Lower lobe of right lung (tissue), 2 donors: ENCODE results near the gene GREM2. TPM values are rescaled to one million over a fixed set of nuclear protein-coding genes. Genes with fewer than 3 reads are reported as not detected.

Source experiments
- ATAC-seq, 2 donors: fragments of 200-7000 bp; cut with Tn5 transposase; one replicate each; pipeline ENCODE4 v1.9.1; 2020 to 2022; ENCODE audit warnings: mild to moderate bottlenecking in 2 of 2, moderate library complexity in 2 of 2
- DNase-seq: peaks from one replicate; pipeline ENCODE4 v3.0.0-alpha.2; 2020
- H3K27ac ChIP-seq: fragments of 200-600 bp; one replicate; pipeline ENCODE4 v1.8.0; 2022
- H3K27me3 ChIP-seq: fragments of 200-600 bp; one replicate; pipeline ENCODE4 v1.8.0; 2022; ENCODE audit warnings: low read depth
- H3K36me3 ChIP-seq: fragments of 200-600 bp; one replicate; pipeline ENCODE4 v1.8.0; 2022; ENCODE audit warnings: mild to moderate bottlenecking
- H3K4me1 ChIP-seq: fragments of 200-600 bp; one replicate; pipeline ENCODE4 v1.8.0; 2022
- H3K4me3 ChIP-seq: fragments of 200-600 bp; one replicate; pipeline ENCODE4 v1.8.0; 2022; ENCODE audit warnings: mild to moderate bottlenecking
- H3K9me3 ChIP-seq: fragments of 200-600 bp; one replicate; pipeline ENCODE4 v1.8.0; 2022
- intact Hi-C: fragments of 100-400 bp; cut with DNase I; formaldehyde crosslinking; loops from one replicate; pipeline ENCODE4 v1.11.0; 2022
- total RNA-seq: library from RNA; stranded (reverse); fragmentation: NEBNext Ultra II Directional; extraction: Animal tissue kit (Norgen Biotek cat#: 25700); gene quantifications from one replicate; pipeline ENCODE4 v1.2.1, GENCODE V29; 2021
- TF ChIP-seq, protein P1 (sequence below): fragments of 200-600 bp; IDR thresholded peaks from one replicate; pipeline ENCODE4 v1.8.0; 2022; ENCODE audit warnings: antibody characterized with exemption, mild to moderate bottlenecking
- donor health status: DM: no; HTN: yes; CAD: no; lungs with severe emphysema.

GREM2 gene
- total RNA-seq, 1 donor from 2014 or later: 0.74 TPM

GRCh38 chr1:240598216-240599001 lies 13.5 kb downstream of the GREM2 start:
- H3K27me3 ChIP-seq: no peaks in the 10 kb centered on the region
- H3K9me3 ChIP-seq: no peaks in the 10 kb centered on the region
- DNase-seq (no peak), ATAC-seq (no peak)
- H3K36me3 ChIP-seq: no peaks in the 10 kb centered on the region
- TF ChIP-seq, protein P1, sequence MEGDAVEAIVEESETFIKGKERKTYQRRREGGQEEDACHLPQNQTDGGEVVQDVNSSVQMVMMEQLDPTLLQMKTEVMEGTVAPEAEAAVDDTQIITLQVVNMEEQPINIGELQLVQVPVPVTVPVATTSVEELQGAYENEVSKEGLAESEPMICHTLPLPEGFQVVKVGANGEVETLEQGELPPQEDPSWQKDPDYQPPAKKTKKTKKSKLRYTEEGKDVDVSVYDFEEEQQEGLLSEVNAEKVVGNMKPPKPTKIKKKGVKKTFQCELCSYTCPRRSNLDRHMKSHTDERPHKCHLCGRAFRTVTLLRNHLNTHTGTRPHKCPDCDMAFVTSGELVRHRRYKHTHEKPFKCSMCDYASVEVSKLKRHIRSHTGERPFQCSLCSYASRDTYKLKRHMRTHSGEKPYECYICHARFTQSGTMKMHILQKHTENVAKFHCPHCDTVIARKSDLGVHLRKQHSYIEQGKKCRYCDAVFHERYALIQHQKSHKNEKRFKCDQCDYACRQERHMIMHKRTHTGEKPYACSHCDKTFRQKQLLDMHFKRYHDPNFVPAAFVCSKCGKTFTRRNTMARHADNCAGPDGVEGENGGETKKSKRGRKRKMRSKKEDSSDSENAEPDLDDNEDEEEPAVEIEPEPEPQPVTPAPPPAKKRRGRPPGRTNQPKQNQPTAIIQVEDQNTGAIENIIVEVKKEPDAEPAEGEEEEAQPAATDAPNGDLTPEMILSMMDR: no peak
- no peak overlapping the region for H3K4me3 ChIP-seq
- no peak overlapping the region for H3K27ac ChIP-seq
- intact Hi-C loops: no loop called here
- no peaks in the 10 kb centered on the region for H3K4me1 ChIP-seq

DNA sequence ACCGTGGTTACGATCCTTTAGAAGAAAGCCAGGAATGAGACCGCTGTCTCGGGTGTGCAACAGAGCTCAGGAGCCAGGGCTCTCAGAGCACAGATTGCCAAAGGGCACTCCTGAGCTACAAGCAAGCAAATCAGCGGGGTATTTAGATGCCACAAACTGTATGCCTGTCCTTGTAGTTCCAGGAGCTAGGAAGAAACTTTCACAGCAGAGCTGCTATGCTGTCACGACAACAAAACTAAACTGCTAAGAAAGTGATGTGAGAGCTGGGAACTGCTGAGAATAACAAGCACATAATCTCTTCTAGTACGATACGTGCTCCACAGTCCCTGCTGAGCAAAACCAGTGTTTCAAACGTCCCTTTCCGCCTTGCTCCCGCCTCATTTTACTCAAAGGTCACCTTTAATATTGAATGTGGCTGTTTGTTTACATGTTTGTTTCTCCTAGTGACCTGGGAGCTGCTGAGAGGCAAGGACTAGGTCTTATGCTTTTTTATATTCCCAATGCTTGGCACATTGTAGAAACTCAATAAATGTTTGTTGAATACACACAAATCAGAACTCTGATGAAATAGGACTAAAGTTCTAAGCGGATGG lies 14.7 kb downstream of the GREM2 start:
- peak in 1 of 2 donors; percentile 42 for ATAC-seq
- no peaks in the 10 kb centered on the region for H3K4me1 ChIP-seq
- H3K4me3 ChIP-seq: no peak overlapping the region

GRCh38 chr1:240595476-240595875 lies 16.5 kb downstream of the GREM2 start:
- Histone ChIP-seq H3K27ac (no peak overlapping the region), H3K4me3 (no peak overlapping the region), H3K9me3 (no peaks in the 10 kb centered on the region), H3K27me3 (no peaks in the 10 kb centered on the region), H3K4me1 (no peaks in the 10 kb centered on the region), H3K36me3 (no peaks in the 10 kb centered on the region)
- TF ChIP-seq, protein P1: no peak
- intact Hi-C loops: no loop called here
- DNase-seq (no peak), ATAC-seq (no peak)

More for the DNA sequence above, 14.7 kb downstream of the GREM2 start:
- no peaks in the 10 kb centered on the region for H3K27me3 ChIP-seq
- H3K36me3 ChIP-seq: no peaks in the 10 kb centered on the region
- H3K27ac ChIP-seq: no peak overlapping the region
- intact Hi-C loops: no loop called here
- no peak for DNase-seq
- TF ChIP-seq, protein P1: no peak
- no peaks in the 10 kb centered on the region for H3K9me3 ChIP-seq

GRCh38 chr1:240591564-240591963 lies 20.4 kb downstream of the GREM2 start:
- Histone ChIP-seq H3K27ac (no peak overlapping the region), H3K9me3 (no peaks in the 10 kb centered on the region), H3K27me3 (no peaks in the 10 kb centered on the region), H3K4me3 (no peak overlapping the region), H3K36me3 (no peaks in the 10 kb centered on the region), H3K4me1 (no peaks in the 10 kb centered on the region)
- ATAC-seq: no peak
- TF ChIP-seq, protein P1: no peak
- intact Hi-C loops: no loop called here
- no peak for DNase-seq

DNA sequence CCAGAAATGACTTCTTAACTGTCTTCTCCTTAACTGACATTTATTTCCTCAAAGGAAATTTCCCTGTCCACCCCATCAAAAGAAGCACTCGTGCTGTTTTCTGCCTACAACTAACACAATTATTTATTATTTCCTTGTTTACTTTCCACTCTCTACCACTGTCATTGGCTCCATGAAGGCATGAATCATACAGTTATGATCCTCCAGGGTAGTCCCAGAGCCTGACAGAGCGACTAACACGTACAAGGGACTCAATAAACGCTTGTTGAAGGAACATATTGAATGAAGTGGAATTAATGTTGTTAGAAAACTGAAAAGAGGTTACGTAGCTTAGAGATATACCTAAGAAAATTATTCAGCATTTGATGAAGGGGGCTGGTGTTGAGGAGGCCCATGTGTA lies 20.9 kb downstream of the GREM2 start:
- H3K4me1 ChIP-seq: no peaks in the 10 kb centered on the region
- H3K27me3 ChIP-seq: no peaks in the 10 kb centered on the region
- H3K27ac ChIP-seq: no peak overlapping the region
- no peak overlapping the region for H3K4me3 ChIP-seq
- DNase-seq: no peak
- no peak for ATAC-seq
- H3K36me3 ChIP-seq: no peaks in the 10 kb centered on the region
- no peaks in the 10 kb centered on the region for H3K9me3 ChIP-seq
- TF ChIP-seq, protein P1: no peak
- intact Hi-C loops: no loop called here
